Neural crest cell (in vitro differentiated cells): ENCODE measurements around the gene TAS1R3. TPM values are rescaled to one million over a fixed set of nuclear protein-coding genes. Genes with fewer than 3 reads are reported as not detected.
A peak's percentile ranks its signal among the peaks of the same experiment; 100 is the strongest.

Experiments
- DNase-seq: peaks from one replicate; pipeline ENCODE4 v3.0.0; 2021; ENCODE audit warnings: low read depth, mixed read lengths, low spot score
- H3K27ac Mint-ChIP-seq: one replicate; pipeline ENCODE4 v1.8.0; 2021; ENCODE audit warnings: mild to moderate bottlenecking, mixed read lengths; ENCODE audit not compliant: unreplicated experiment
- H3K27me3 Mint-ChIP-seq: 2 replicates; pipeline ENCODE4 v1.8.0; 2021; ENCODE audit warnings: low read depth, mild to moderate bottlenecking, mixed read lengths
- H3K36me3 Mint-ChIP-seq: 2 replicates; pipeline ENCODE4 v1.8.0; 2021; ENCODE audit warnings: low read depth, mild to moderate bottlenecking, mixed read lengths
- H3K4me1 Mint-ChIP-seq: 2 replicates; pipeline ENCODE4 v1.8.0; 2021; ENCODE audit warnings: mixed read lengths
- H3K4me3 Mint-ChIP-seq: one replicate; pipeline ENCODE4 v1.8.0; 2021; ENCODE audit warnings: mild to moderate bottlenecking, mixed read lengths
- H3K9me3 Mint-ChIP-seq: 2 replicates; pipeline ENCODE4 v1.8.0; 2021; ENCODE audit warnings: mixed read lengths
- total RNA-seq: library from RNA; stranded (reverse); gene quantifications from 2 replicates; pipeline ENCODE4 v1.2.1, GENCODE V29; 2021
- TF ChIP-seq, protein P1 (sequence below): fragments of 200-600 bp; sonication (generic); conservative IDR thresholded peaks from 2 replicates; pipeline ENCODE4 v1.5.0; 2021; ENCODE audit warnings: antibody characterized with exemption, mild to moderate bottlenecking

TAS1R3 gene
- total RNA-seq, 1 donor from 2014 or later = 0.68 TPM

DNA sequence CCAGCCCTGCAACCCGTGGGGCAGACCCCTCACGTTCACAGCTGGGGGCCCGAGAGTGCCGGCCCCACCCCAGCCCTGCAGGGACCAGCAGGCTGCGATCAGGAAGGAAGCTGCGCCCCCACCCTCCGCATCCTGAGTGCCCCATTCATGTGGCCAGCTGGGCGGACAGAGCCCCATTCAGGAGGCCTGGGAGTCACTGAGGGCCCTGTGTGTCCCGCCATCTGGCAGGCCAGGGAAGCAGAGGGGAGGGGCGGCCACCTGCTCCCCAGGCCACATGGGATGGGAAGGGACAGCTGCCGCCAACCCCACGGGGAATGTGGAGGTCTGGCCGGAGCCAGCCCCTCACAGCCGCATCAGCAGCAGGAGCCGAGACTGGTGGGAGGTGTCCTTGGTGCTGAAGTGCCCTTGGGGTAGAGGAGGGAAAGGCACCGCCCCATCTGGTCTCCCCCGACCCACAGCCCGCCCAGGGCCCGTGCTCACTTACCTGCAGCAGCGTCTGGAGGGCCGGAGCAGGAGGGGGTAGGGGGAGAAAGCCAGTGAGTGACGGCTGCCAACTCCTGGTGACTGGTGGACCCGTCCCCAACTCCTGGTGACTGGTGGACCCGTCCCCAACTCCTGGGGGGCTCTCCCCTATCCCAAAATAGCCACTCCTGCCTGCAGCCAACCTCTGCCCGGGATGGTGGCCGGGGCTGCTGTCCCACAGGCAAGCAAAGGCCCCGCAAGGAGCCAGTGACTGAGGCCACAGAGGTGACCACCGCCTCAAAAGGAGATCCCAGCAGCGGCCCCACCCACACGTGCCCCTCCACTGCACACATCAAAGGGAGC is 32.0 kb upstream of the TAS1R3 start:
- Mint-ChIP-seq H3K27ac (no peak overlapping the region), H3K36me3 (no peaks in the 10 kb centered on the region), H3K4me1 (no peaks in the 10 kb centered on the region), H3K27me3 (no peaks in the 10 kb centered on the region), H3K9me3 (no peaks in the 10 kb centered on the region), H3K4me3 (no peak overlapping the region)
- TF ChIP-seq, protein P1, sequence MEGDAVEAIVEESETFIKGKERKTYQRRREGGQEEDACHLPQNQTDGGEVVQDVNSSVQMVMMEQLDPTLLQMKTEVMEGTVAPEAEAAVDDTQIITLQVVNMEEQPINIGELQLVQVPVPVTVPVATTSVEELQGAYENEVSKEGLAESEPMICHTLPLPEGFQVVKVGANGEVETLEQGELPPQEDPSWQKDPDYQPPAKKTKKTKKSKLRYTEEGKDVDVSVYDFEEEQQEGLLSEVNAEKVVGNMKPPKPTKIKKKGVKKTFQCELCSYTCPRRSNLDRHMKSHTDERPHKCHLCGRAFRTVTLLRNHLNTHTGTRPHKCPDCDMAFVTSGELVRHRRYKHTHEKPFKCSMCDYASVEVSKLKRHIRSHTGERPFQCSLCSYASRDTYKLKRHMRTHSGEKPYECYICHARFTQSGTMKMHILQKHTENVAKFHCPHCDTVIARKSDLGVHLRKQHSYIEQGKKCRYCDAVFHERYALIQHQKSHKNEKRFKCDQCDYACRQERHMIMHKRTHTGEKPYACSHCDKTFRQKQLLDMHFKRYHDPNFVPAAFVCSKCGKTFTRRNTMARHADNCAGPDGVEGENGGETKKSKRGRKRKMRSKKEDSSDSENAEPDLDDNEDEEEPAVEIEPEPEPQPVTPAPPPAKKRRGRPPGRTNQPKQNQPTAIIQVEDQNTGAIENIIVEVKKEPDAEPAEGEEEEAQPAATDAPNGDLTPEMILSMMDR = no peak
- peak; percentile 68 for DNase-seq

DNA sequence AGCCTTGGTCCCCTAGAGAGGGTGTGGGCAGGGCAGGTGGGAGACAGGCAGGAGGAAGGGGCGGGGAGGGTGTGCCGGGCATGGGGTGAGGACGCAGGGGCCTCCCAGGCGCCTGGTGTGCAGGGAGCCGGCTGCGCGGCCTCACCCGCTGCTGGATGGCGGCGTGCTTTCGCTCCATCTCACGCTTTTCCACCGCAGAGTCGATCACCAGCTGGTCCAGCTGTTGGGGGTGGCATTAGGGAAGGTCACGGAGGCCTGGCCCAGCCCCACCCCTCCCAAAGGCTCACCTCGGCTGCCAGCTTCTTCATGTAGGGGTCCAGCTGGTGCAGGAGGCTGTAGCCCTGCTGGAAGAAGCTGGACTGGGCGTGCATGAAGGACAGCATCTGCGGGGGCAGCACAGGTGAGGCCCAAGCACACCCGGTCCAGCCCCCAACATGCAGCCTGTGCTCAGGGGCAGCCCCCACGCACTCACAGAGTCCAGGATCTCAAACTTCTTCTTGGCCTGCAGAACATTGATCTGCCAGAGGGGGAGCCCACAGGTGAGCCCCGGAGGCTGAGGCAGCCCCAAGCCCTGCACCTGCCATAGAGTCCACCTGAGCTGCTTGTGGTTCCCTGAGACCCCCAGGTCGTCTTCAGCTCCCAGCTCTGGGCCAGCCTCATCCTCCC is 31.3 kb upstream of the TAS1R3 start:
- Mint-ChIP-seq H3K4me3 (peak overlapping the region; percentile 51), H3K27me3 (no peaks in the 10 kb centered on the region), H3K9me3 (no peaks in the 10 kb centered on the region), H3K4me1 (peaks cover 5% of the 10 kb centered on the region), H3K36me3 (no peaks in the 10 kb centered on the region), H3K27ac (no peak overlapping the region)
- TF ChIP-seq, protein P1 = peak; percentile 50
- DNase-seq = no peak

DNA sequence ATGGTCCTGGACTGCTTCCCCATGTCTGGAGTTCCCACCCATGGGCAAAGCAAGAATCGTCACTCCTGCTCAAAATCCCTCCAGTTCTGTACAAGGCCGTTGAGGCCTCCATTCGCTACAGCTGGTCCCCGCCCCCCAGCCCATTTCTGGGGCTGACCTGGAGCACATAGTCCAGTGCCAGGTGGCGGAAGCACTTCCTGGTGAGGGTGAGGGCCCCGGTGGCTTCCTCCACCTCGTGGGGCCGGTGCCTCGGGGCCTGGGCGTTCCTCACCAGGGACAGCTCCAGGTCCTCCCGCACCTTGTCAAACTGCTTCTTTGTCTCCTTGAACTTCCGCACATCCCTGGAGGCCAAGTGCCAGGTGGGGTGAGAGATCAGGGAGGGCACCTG is 30.7 kb upstream of the TAS1R3 start:
- no peaks in the 10 kb centered on the region for H3K9me3 Mint-ChIP-seq
- peak overlapping the region; percentile 51 for H3K4me3 Mint-ChIP-seq
- no peak overlapping the region for H3K27ac Mint-ChIP-seq
- no peaks in the 10 kb centered on the region for H3K36me3 Mint-ChIP-seq
- H3K4me1 Mint-ChIP-seq = peaks cover 8% of the 10 kb centered on the region
- no peak for DNase-seq
- TF ChIP-seq, protein P1 = peak; percentile 13
- H3K27me3 Mint-ChIP-seq = no peaks in the 10 kb centered on the region

DNA sequence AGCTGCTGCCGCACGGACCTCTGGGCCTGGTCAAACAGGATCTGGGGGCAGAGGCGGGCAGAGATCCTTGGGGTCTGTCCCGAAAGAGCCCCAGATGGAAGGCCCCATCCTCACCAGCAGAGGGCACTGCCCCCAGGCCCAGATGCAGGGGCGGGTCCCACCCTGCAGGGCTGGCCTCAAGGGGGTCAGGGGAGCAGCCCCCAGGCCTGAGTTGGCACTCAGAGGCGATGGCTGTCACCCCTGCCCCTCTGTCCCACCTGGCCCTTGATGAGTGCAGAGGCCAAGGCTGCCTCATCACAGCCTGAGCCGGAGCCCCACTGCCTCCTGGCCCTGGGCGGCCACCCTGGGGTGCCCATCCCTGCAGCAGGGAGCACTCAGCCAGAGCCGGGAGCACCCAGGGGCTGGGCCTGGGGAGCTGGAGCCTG is 29.1 kb upstream of the TAS1R3 start:
- TF ChIP-seq, protein P1 = peak; percentile 53
- Mint-ChIP-seq H3K27ac (no peak overlapping the region), H3K36me3 (no peaks in the 10 kb centered on the region), H3K9me3 (no peaks in the 10 kb centered on the region), H3K4me1 (peaks cover 21% of the 10 kb centered on the region), H3K4me3 (no peak overlapping the region), H3K27me3 (no peaks in the 10 kb centered on the region)
- DNase-seq = no peak

DNA sequence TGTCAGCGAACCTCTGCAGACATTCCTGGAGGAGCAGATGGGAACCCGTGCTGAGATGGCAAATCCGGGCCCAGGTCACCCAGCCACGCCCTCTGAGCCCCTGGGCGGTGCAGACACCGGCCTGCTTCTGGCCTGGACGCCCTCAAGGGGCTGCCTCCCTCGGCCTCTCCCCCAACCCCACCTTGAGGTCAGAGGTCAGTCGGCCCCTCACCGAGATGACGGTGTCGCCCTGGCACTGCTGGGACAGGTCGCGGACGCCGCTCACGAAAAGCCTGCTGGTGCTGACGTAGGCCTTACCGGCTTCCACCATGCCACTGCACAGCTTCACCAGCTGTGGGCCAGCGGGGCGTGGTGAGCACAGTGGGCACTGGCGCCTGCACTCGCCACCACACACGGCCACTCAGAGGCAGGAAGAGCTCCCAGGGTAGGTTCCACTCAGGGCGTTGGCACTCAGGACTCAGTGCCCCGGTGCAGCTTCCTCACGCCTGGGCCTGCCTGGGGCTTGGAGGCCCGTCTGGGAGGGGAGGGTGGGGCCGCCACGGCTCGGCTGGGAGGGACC is 28.1 kb upstream of the TAS1R3 start:
- no peak for DNase-seq
- TF ChIP-seq, protein P1 = no peak
- H3K4me1 Mint-ChIP-seq = peaks cover 24% of the 10 kb centered on the region
- no peak overlapping the region for H3K27ac Mint-ChIP-seq
- no peaks in the 10 kb centered on the region for H3K27me3 Mint-ChIP-seq
- no peak overlapping the region for H3K4me3 Mint-ChIP-seq
- H3K9me3 Mint-ChIP-seq = no peaks in the 10 kb centered on the region
- no peaks in the 10 kb centered on the region for H3K36me3 Mint-ChIP-seq
